ENCODE results near the gene COPS6.

Gene COPS6

DNA sequence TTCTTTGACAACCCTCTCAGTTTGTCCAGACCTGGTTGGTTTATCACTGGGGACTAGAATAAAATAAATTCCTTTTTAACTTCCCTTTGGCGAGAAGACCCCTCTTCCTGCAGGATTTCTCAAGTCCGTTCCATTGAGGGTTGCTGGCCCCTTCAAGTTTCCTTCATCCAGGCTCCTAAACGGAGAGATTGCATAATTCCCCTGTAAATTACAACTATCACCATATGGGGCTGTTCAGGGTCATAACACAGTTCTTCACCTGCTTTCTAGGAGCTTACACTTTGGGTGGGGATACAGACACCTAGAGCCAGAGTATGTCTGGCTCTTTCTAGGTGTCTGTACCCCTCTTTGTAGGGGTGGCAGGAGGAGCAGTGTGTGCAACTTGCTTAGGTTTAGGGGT, 3.3 kb upstream of the COPS6 start:
- no peaks in the 10 kb centered on the region for H4K20me1 ChIP-seq (ENCODE audit: insufficient read depth, low read length)
- H3K9me3 ChIP-seq (replicated peaks; ENCODE audit: insufficient read depth, low read length): no peaks in the 10 kb centered on the region
- H3F3A ChIP-seq (ENCODE audit: insufficient read depth, low read length): peaks cover 18% of the 10 kb centered on the region
- H3K27ac ChIP-seq (ENCODE audit: low read length): no peak overlapping the region
- H3K4me2 ChIP-seq (ENCODE audit: low read depth, low read length): no peak overlapping the region
- H3K36me3 ChIP-seq (replicated peaks; ENCODE audit: insufficient read depth, low read length): no peaks in the 10 kb centered on the region
- H3K4me1 ChIP-seq (ENCODE audit: low read length): peaks cover 14% of the 10 kb centered on the region
- no peaks in the 10 kb centered on the region for H3K9me2 ChIP-seq (replicated peaks; ENCODE audit: insufficient read depth, low read length)
- no peak overlapping the region for H2AFZ ChIP-seq (ENCODE audit: low read length)
- no peak overlapping the region for H3K4me3 ChIP-seq (ENCODE audit: low read length)
- no peak for DNase-seq
- TF ChIP-seq EZH2 (optimal IDR thresholded peaks at IDR 0.05; ENCODE audit: low read depth, low read length): no peak
- no peak for TF ChIP-seq EZH2phosphoT487 (IDR thresholded peaks at IDR 0.05; ENCODE audit: low read length)
- TF ChIP-seq, protein P1, sequence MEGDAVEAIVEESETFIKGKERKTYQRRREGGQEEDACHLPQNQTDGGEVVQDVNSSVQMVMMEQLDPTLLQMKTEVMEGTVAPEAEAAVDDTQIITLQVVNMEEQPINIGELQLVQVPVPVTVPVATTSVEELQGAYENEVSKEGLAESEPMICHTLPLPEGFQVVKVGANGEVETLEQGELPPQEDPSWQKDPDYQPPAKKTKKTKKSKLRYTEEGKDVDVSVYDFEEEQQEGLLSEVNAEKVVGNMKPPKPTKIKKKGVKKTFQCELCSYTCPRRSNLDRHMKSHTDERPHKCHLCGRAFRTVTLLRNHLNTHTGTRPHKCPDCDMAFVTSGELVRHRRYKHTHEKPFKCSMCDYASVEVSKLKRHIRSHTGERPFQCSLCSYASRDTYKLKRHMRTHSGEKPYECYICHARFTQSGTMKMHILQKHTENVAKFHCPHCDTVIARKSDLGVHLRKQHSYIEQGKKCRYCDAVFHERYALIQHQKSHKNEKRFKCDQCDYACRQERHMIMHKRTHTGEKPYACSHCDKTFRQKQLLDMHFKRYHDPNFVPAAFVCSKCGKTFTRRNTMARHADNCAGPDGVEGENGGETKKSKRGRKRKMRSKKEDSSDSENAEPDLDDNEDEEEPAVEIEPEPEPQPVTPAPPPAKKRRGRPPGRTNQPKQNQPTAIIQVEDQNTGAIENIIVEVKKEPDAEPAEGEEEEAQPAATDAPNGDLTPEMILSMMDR (IDR thresholded peaks at IDR 0.05; ENCODE audit: low read length): no peak
- peaks cover 30% of the 10 kb centered on the region for H3K79me2 ChIP-seq (ENCODE audit: low read length)
- no peaks in the 10 kb centered on the region for H3K27me3 ChIP-seq (replicated peaks; ENCODE audit: insufficient read depth, low read length)
- H3K9ac ChIP-seq (ENCODE audit: low read length): no peak overlapping the region

DNA sequence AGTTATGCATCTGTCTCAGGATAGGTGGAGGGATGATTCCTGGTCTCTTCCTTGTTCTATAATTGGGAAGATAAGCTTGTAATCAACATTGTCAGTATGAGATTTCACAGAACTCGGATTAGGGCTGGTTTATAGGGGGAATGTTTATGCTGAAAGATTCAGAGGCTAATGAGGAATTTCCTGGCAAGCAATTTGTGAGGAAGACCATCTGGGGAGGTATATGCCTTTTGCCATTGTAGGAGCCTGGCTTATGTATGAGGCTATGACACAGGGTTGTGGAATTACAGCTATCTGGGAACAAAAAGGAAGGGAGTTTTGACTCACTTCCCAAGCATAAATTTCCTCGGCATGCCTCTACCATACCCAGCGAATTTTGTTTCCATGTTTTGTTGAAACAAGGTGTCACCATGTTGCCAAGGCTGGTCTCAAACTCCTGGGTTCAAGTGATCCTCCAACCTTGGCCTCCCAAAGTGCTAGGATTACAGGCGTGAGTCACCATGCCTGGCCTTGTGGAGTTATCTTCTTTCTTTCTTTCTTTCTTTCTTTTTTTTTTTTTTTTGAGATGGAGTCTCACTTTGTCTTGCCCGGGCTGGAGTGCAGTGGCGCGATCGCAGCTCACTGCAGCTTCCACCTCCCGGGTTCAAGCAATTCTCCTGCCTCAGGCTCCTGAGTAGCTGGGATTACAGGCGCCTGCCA, 1.6 kb upstream of the COPS6 start:
- H2AFZ ChIP-seq (ENCODE audit: low read length): no peak overlapping the region
- no peak overlapping the region for H3K4me3 ChIP-seq (ENCODE audit: low read length)
- no peaks in the 10 kb centered on the region for H3K9me2 ChIP-seq (replicated peaks; ENCODE audit: insufficient read depth, low read length)
- no peak overlapping the region for H3K9ac ChIP-seq (ENCODE audit: low read length)
- no peak for DNase-seq
- H3K27ac ChIP-seq (ENCODE audit: low read length): no peak overlapping the region
- H3K79me2 ChIP-seq (ENCODE audit: low read length): peaks cover 25% of the 10 kb centered on the region
- no peaks in the 10 kb centered on the region for H3K27me3 ChIP-seq (replicated peaks; ENCODE audit: insufficient read depth, low read length)
- H3K36me3 ChIP-seq (replicated peaks; ENCODE audit: insufficient read depth, low read length): peaks cover 4% of the 10 kb centered on the region
- H3K4me2 ChIP-seq (ENCODE audit: low read depth, low read length): no peak overlapping the region
- H3K4me1 ChIP-seq (ENCODE audit: low read length): peaks cover 15% of the 10 kb centered on the region
- no peak for TF ChIP-seq EZH2 (optimal IDR thresholded peaks at IDR 0.05; ENCODE audit: low read depth, low read length)
- TF ChIP-seq, protein P1 (IDR thresholded peaks at IDR 0.05; ENCODE audit: low read length): no peak
- no peak for TF ChIP-seq EZH2phosphoT487 (IDR thresholded peaks at IDR 0.05; ENCODE audit: low read length)
- H4K20me1 ChIP-seq (ENCODE audit: insufficient read depth, low read length): no peaks in the 10 kb centered on the region
- peaks cover 30% of the 10 kb centered on the region for H3F3A ChIP-seq (ENCODE audit: insufficient read depth, low read length)
- no peaks in the 10 kb centered on the region for H3K9me3 ChIP-seq (replicated peaks; ENCODE audit: insufficient read depth, low read length)

DNA sequence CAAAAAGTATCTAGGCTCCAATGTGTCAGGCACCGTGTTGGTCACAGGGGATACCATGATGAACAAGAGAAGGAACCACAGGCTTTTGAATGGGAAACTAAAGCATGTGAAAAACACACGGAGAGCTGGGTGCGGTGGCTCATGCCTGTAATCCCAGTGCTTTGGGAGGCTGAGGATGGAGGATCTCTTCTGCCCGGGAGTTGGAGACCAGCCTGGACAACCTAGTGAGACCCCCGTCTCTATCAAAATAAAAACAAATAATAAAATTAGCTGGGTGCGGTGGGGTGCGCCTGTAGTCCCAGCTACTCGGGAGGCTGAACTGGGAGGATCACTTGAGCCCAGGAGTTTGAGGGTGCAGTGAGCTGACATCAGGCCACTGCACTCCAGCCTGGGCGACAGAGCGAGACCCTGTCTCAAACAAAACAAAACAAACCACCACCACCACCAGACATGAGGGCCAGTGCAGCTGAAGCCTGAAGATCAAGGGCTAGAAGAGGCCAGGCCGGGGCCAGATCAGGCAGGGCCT, 611 bp upstream of the COPS6 start:
- H3K4me3 ChIP-seq (ENCODE audit: low read length): peak overlapping the region; percentile 83
- H3K9me3 ChIP-seq (replicated peaks; ENCODE audit: insufficient read depth, low read length): no peaks in the 10 kb centered on the region
- peaks cover 9% of the 10 kb centered on the region for H3K4me1 ChIP-seq (ENCODE audit: low read length)
- H3K27me3 ChIP-seq (replicated peaks; ENCODE audit: insufficient read depth, low read length): no peaks in the 10 kb centered on the region
- no peak for DNase-seq
- H3K79me2 ChIP-seq (ENCODE audit: low read length): peaks cover 26% of the 10 kb centered on the region
- TF ChIP-seq, protein P1 (IDR thresholded peaks at IDR 0.05; ENCODE audit: low read length): no peak
- no peak for TF ChIP-seq EZH2 (optimal IDR thresholded peaks at IDR 0.05; ENCODE audit: low read depth, low read length)
- TF ChIP-seq EZH2phosphoT487 (IDR thresholded peaks at IDR 0.05; ENCODE audit: low read length): no peak
- H4K20me1 ChIP-seq (ENCODE audit: insufficient read depth, low read length): no peaks in the 10 kb centered on the region
- H3K9me2 ChIP-seq (replicated peaks; ENCODE audit: insufficient read depth, low read length): no peaks in the 10 kb centered on the region
- peak overlapping the region; percentile 86 for H3K9ac ChIP-seq (ENCODE audit: low read length)
- H3K27ac ChIP-seq (ENCODE audit: low read length): peak overlapping the region; percentile 47; the same call in 1 of the 2 replicates
- peaks cover 33% of the 10 kb centered on the region for H3F3A ChIP-seq (ENCODE audit: insufficient read depth, low read length)
- H3K36me3 ChIP-seq (replicated peaks; ENCODE audit: insufficient read depth, low read length): peaks cover 8% of the 10 kb centered on the region
- H3K4me2 ChIP-seq (ENCODE audit: low read depth, low read length): peak overlapping the region; percentile 97
- peak overlapping the region; percentile 65 for H2AFZ ChIP-seq (ENCODE audit: low read length)

Measured in MM.1S (cell line).